ENCODE results near the gene IRX6.

DNA sequence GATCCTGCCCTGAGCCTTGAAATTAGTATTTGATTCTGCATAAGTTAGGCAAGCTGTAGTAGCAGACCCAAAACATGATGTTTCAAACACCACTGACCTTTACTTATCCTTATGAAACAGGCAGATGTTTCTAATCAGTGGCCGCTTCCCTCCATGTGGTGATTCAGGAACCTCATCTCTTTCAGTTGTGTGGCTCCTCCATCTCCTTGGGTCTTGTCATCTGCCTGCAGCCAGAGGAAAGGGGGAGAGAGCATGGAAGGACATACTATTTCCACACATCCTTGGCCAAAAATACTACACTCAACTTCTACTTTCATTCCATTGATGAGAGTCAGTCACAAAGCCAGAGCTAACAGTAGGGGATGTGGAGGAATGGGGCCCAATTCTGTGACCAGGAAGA, 41.6 kb upstream of the IRX6 start:
- TF ChIP-seq, protein P1, sequence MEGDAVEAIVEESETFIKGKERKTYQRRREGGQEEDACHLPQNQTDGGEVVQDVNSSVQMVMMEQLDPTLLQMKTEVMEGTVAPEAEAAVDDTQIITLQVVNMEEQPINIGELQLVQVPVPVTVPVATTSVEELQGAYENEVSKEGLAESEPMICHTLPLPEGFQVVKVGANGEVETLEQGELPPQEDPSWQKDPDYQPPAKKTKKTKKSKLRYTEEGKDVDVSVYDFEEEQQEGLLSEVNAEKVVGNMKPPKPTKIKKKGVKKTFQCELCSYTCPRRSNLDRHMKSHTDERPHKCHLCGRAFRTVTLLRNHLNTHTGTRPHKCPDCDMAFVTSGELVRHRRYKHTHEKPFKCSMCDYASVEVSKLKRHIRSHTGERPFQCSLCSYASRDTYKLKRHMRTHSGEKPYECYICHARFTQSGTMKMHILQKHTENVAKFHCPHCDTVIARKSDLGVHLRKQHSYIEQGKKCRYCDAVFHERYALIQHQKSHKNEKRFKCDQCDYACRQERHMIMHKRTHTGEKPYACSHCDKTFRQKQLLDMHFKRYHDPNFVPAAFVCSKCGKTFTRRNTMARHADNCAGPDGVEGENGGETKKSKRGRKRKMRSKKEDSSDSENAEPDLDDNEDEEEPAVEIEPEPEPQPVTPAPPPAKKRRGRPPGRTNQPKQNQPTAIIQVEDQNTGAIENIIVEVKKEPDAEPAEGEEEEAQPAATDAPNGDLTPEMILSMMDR (IDR thresholded peaks at IDR 0.05) = no peak
- no peak for TF ChIP-seq POLR2AphosphoS5 (IDR thresholded peaks at IDR 0.05; ENCODE audit: insufficient read depth in 1 of 2, low read depth in 1 of 2)

Measured in vagina (tissue), 2 donors.